GM21381 (cell line): ENCODE results near the gene MEIS1.

ENCODE experiments used
- ATAC-seq: cut with Tn5 transposase; IDR thresholded peaks from one replicate; pipeline ENCODE4 v1.9.1; 2021; ENCODE audit warnings: mild to moderate bottlenecking, moderate library complexity; ENCODE audit not compliant: unreplicated experiment

MEIS1 gene

DNA sequence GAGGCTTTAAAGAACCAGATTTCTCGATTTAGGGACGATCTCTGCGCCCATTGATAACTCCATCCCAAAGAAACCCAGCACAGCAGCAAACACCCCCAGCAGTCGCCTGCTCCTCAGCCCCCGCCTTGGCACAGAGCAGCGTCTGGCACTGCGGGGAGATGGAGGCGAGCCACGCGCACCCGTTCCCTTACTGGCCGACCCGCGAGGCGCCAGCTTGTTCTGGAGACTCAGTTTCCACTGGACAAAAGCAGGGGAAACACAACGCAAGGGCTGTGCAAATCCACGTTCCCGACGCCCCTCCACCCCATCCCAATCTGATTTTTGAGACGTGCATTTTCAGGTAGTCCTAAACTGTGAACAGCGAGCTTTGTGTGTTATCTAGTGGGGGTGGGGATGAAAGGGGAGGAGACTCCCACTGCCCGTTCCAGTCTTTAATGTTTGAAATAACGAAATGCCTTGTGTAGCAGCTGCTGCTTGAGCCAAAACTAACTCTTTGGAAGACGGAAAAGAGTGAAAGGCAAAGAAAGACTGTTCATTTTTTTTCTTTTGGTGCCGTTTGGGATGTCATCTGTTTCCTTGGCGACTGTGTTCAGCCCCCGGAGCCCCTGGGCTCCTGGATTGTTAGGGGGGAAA, 143.2 kb downstream of the MEIS1 start:
- no peak for ATAC-seq

- no peak for ATAC-seq
These were observed 143.8 kb downstream of the MEIS1 start for GRCh38 chr2:66578687-66579106.

- ATAC-seq: no peak
These were observed 144.5 kb downstream of the MEIS1 start for GRCh38 chr2:66579186-66580126.

GRCh38 chr2:66580166-66581049, 145.5 kb downstream of the MEIS1 start:
- no peak for ATAC-seq

- ATAC-seq: no peak
These were observed 146.6 kb downstream of the MEIS1 start for GRCh38 chr2:66581339-66582103.

GRCh38 chr2:66582104-66582986, 147.4 kb downstream of the MEIS1 start:
- no peak for ATAC-seq

DNA sequence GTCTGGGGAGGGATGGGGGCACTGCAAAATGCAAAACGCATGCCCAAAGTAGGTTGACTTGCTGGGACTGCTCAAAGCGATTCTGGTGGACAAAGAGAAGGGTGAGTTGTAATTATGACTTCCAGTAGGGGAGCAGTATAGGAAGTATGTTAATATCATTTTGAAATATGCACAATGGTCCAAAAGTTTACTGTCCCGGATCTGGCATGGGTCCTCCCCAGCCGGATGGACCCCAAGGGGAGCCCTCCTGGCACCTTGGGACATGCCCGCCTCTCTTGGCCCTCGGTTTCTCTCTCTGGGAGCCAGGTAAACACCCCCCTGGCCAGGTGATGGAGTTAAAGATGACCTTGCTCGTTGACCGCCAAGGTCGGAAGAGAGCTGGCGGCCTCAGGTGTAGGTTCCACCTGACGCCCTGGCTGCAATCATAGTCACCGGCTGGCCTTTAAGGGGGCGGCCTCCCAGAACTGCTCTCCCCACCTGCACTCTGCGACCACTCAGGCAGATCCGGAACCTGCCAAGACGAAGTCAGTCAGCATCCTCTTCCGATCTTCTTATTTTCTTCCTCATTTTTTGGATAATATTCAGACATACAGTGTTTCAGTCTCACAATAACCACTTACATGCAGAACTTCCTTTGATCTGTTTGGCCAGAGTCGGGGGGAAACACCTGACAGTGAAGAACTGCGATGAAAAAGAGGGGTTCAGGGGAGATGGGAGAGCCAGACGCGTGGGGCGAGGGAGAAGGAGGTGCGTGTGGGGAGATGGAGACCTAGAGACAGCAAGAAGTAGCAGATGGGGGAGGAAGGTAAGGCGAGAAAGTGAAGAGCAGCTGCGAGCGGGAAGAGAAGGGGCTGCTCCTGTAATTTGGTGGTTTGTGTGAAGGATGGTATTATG, 148.3 kb downstream of the MEIS1 start:
- ATAC-seq: no peak

GRCh38 chr2:66583881-66584280, 149.0 kb downstream of the MEIS1 start:
- ATAC-seq: no peak

DNA sequence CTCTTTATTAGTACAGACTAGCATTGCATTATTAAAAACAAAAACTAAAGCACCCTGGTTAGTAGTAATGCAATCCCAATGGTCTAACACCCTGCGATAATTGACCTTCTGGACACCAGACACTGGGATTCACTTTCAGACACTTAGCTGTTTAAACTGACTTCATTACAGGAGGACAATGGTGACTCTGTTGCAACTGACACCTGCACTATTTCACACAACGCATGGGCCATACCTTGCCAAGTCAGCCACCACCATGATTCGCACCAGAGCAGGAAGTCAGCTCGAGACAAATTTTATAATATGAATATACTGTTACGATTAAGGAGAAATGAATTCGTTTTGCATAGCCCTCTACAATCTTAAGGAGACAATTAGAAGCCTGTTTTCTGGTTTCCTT, 150.7 kb downstream of the MEIS1 start:
- ATAC-seq: no peak

GRCh38 chr2:66587216-66587615, 152.3 kb downstream of the MEIS1 start:
- ATAC-seq: no peak

DNA sequence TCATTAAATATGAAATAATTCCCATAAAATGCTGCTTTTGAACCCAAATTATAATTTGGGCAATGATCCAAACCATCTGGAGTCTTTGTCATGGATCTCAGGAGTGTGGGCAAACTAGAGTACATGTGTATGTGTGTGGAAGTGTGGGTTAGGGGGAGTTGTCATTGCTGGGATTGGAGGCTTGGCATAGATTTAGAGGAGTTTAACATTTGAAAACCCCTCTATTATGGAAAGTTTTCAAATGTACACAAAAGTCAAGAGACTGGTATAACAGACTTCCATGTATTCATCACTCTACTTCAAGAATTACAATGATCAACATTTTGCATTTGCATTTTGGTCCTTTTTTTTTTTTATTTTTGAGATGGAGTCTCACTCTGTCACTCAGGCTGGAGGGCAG, 159.1 kb downstream of the MEIS1 start:
- ATAC-seq: no peak

GRCh38 chr2:66595556-66595955, 160.6 kb downstream of the MEIS1 start:
- ATAC-seq: no peak

GRCh38 chr2:66596256-66596655, 161.3 kb downstream of the MEIS1 start:
- ATAC-seq: no peak

DNA sequence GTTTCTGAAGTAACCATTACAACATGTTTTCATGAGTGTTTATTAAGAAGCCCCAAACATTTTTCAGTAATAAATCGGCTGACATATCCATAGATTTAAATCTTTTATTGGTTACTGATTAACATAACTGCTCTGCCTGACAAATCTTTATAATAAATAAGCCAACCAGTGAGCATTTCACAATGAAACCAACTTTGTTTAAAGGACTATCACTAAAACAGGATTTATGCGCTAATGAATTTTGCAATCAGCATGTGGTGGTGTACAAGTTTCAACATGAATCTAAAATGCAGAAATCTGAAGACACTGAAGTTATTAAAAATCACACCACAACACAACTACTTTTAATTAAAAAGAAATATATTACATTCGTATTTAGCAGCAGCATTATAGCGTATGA, 166.7 kb downstream of the MEIS1 start:
- no peak for ATAC-seq

DNA sequence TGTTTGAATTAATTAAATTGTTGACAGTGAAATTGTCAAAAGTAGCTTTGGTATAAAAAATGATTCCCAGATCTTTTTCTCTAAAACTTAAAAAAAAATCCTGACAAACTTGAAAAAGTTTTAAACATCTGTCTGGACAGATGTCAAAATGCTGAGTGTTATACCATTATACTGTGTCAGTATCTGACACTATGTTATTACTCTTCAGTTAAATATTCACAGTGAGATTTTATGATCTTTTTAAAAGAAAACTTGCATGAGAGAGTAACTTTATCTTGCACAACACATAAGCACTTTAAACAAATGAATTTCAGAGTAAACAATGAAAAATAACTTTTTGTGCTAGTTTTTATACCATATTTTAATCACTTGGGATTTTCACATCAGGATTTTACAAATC, 167.4 kb downstream of the MEIS1 start:
- ATAC-seq: no peak

GRCh38 chr2:66604326-66604725, 169.4 kb downstream of the MEIS1 start:
- no peak for ATAC-seq

- no peak for ATAC-seq
These were observed 170.1 kb downstream of the MEIS1 start for GRCh38 chr2:66604976-66605375.

GRCh38 chr2:66607152-66607551, 172.2 kb downstream of the MEIS1 start:
- no peak for ATAC-seq
